ENCODE data around the gene SLX4IP. TPM values are rescaled to one million over a fixed set of nuclear protein-coding genes. Genes with fewer than 3 reads are reported as not detected.

Gene SLX4IP
- total and polyA plus RNA-seq, 2 of the 13 experiments (the other 11 are each of a cell fraction or from before 2014, with no cell fraction given): 3.6 to 7.3 TPM

DNA sequence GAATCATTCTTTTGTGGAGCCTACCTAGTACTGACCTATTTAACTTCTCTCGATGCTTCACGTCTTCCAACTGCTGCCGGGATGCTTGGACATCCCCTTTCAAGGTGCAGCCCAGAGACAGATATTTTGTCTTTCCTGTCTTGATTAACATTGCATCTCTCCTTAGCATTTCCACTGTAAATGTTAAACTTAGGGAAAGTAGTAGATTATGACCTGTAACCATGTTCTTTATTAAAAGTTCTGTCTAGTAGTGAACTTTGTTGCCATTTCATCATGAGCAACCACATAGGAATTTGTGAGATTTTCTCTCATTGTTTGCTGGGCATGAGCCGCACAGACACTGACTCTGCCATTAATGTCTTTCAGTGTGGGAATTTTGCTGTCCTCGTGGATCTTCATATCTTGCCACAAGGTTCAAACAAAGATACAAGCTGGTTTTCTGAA lies 120.8 kb downstream of the SLX4IP start (continued):
- TF ChIP-seq EP300 (IDR thresholded peaks at IDR 0.05; ENCODE audit: low read depth in 2 of 2, low read length in 2 of 2) (peak; percentile 50 to 74; a peak in 3 of 4 replicates), EP300 (CRISPR knock-in tag; IDR thresholded peaks at IDR 0.05; ENCODE audit: borderline replicate concordance) (peak; percentile 53; the same call in 1 of the 2 replicates), SPEN (CRISPR knock-in tag; IDR thresholded peaks at IDR 0.05; ENCODE audit: low read depth) (no peak), GABPA (IDR thresholded peaks at IDR 0.05; ENCODE audit: low read depth, low read length) (no peak), GABPA (CRISPR knock-in tag; IDR thresholded peaks at IDR 0.05; ENCODE audit: low read depth) (peak; percentile 29; the same call in 1 of the 2 replicates), DDIT3 (CRISPR knock-in tag; IDR thresholded peaks at IDR 0.05) (no peak), ZNF687 (CRISPR knock-in tag; IDR thresholded peaks at IDR 0.05) (no peak), MZF1 (CRISPR knock-in tag; IDR thresholded peaks at IDR 0.05; ENCODE audit: borderline replicate concordance) (no peak), ZNF644 (CRISPR knock-in tag; IDR thresholded peaks at IDR 0.05; ENCODE audit: low read depth) (peak; percentile 84), ATF4 (CRISPR knock-in tag; IDR thresholded peaks at IDR 0.05) (peak in 1 of 2 experiments; percentile 59; a peak in 2 of 4 replicates), REL (CRISPR knock-in tag; conservative IDR thresholded peaks at IDR 0.05) (no peak), HDAC1 (CRISPR knock-in tag; IDR thresholded peaks at IDR 0.05) (peak; percentile 43; the same call in 1 of the 2 replicates), ZBTB20 (CRISPR knock-in tag; IDR thresholded peaks at IDR 0.05; ENCODE audit: borderline replicate concordance, low read depth) (0 out of 2 replicates have a peak, but pooled peaks have one; percentile 48)
- TF ChIP-seq, protein P1, sequence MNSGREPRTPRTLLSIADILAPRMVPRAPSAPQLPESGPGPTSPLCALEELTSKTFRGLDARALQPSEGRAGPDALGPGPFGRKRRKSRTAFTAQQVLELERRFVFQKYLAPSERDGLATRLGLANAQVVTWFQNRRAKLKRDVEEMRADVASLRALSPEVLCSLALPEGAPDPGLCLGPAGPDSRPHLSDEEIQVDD (CRISPR knock-in tag; IDR thresholded peaks at IDR 0.05; ENCODE audit: borderline replicate concordance): no peak
- TF ChIP-seq, protein P2, sequence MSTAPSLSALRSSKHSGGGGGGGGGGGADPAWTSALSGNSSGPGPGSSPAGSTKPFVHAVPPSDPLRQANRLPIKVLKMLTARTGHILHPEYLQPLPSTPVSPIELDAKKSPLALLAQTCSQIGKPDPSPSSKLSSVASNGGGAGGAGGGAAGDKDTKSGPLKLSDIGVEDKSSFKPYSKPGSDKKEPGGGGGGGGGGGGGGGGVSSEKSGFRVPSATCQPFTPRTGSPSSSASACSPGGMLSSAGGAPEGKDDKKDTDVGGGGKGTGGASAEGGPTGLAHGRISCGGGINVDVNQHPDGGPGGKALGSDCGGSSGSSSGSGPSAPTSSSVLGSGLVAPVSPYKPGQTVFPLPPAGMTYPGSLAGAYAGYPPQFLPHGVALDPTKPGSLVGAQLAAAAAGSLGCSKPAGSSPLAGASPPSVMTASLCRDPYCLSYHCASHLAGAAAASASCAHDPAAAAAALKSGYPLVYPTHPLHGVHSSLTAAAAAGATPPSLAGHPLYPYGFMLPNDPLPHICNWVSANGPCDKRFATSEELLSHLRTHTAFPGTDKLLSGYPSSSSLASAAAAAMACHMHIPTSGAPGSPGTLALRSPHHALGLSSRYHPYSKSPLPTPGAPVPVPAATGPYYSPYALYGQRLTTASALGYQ (CRISPR knock-in tag; IDR thresholded peaks at IDR 0.05): no peak
